ENCODE measurements around the gene LRR1.

The LRR1 gene

DNA sequence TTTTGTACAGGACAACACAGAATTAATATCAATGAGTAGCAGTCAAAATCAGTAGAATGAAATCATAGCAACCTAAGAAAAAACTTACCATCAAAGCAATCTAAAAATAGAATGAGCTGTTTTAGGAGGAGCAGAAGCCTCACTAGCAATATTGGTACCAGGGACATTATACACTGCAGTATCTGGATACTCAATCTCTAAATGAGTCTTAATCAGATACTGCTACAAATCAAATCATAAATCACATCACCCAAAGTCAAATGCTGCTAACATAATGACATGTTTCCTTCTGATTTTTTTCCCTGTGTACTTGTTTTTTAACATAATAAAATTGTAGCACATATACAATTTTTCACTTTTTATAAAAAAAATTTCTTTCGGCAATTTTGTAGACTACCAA is 20.6 kb upstream of the LRR1 start:
- H3K27ac ChIP-seq, result no peak overlapping the region
- H3K36me3 ChIP-seq (replicated peaks), result peaks cover 19% of the 10 kb centered on the region
- TF ChIP-seq, protein P1, sequence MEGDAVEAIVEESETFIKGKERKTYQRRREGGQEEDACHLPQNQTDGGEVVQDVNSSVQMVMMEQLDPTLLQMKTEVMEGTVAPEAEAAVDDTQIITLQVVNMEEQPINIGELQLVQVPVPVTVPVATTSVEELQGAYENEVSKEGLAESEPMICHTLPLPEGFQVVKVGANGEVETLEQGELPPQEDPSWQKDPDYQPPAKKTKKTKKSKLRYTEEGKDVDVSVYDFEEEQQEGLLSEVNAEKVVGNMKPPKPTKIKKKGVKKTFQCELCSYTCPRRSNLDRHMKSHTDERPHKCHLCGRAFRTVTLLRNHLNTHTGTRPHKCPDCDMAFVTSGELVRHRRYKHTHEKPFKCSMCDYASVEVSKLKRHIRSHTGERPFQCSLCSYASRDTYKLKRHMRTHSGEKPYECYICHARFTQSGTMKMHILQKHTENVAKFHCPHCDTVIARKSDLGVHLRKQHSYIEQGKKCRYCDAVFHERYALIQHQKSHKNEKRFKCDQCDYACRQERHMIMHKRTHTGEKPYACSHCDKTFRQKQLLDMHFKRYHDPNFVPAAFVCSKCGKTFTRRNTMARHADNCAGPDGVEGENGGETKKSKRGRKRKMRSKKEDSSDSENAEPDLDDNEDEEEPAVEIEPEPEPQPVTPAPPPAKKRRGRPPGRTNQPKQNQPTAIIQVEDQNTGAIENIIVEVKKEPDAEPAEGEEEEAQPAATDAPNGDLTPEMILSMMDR (IDR thresholded peaks at IDR 0.05; ENCODE audit: low read depth, low read length, missing control alignments), result no peak
- in situ Hi-C loops (cut with HindIII; ENCODE audit: low pct_ligation_motif_present, low sequenced_read_pairs), result no loop called here
- H3K4me3 ChIP-seq (ENCODE audit: low read depth, low read length), result no peak overlapping the region
- no peaks in the 10 kb centered on the region for H3K27me3 ChIP-seq (replicated peaks)
- DNase-seq, result no peak

DNA sequence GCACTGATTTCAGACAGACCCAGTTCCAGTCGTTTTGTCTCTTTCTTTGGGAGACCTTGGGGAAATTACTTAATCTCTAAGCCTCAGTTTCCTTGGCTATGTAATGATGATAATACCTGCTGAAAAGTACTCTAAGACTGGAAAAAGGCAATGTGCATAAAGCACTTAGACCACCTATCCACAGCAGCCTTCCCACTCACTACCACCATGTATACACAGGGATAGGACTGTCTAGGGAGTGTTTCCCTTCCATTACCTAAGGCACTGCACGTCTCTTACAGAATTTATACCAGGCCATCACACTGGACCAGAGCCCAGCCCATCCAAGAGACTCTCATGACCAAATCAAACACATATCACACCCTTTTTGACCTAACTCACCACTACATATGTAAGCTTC is 18.9 kb upstream of the LRR1 start:
- Histone ChIP-seq H3K27me3 (replicated peaks) (no peaks in the 10 kb centered on the region), H3K27ac (no peak overlapping the region), H3K36me3 (replicated peaks) (peaks cover 31% of the 10 kb centered on the region), H3K4me3 (ENCODE audit: low read depth, low read length) (no peak overlapping the region)
- no peak for DNase-seq
- in situ Hi-C loops (cut with HindIII; ENCODE audit: low pct_ligation_motif_present, low sequenced_read_pairs), result no loop called here
- TF ChIP-seq, protein P1 (IDR thresholded peaks at IDR 0.05; ENCODE audit: low read depth, low read length, missing control alignments), result no peak

- H3K36me3 ChIP-seq (replicated peaks), result peaks cover 41% of the 10 kb centered on the region
- no peak overlapping the region for H3K27ac ChIP-seq
- no peak for DNase-seq
- H3K27me3 ChIP-seq (replicated peaks), result no peaks in the 10 kb centered on the region
- in situ Hi-C loops (cut with HindIII; ENCODE audit: low pct_ligation_motif_present, low sequenced_read_pairs), result no loop called here
- TF ChIP-seq, protein P1 (IDR thresholded peaks at IDR 0.05; ENCODE audit: low read depth, low read length, missing control alignments), result no peak
- no peak overlapping the region for H3K4me3 ChIP-seq (ENCODE audit: low read depth, low read length)
Measured at GRCh38 chr14:49581209-49582112, 17.3 kb upstream of the LRR1 start.

GRCh38 chr14:49582113-49582977 is 16.4 kb upstream of the LRR1 start:
- Histone ChIP-seq H3K27ac (no peak overlapping the region), H3K4me3 (ENCODE audit: low read depth, low read length) (no peak overlapping the region), H3K36me3 (replicated peaks) (peaks cover 35% of the 10 kb centered on the region), H3K27me3 (replicated peaks) (no peaks in the 10 kb centered on the region)
- TF ChIP-seq, protein P1 (IDR thresholded peaks at IDR 0.05; ENCODE audit: low read depth, low read length, missing control alignments), result no peak
- in situ Hi-C loops (cut with HindIII; ENCODE audit: low pct_ligation_motif_present, low sequenced_read_pairs), result no loop called here
- DNase-seq, result no peak

DNA sequence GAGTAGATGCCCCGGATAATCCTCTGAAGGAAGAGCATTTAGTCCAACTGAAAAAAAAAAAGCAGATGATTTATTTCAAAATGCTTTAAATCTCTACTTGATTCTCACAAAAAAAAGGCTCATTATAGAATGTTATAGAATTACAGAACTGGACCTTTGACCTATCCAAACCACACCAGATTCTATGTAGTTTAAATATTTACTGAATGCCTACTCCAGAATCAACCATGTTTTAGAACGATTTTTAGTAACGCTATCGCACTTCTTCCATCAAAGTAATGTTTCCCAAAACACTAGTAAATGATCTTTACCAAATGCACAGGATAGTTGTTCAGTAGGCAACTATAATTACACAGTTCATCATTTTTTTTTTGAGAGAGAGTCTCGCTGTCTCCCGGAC is 15.1 kb upstream of the LRR1 start:
- Histone ChIP-seq H3K27ac (no peak overlapping the region), H3K4me3 (ENCODE audit: low read depth, low read length) (peak overlapping the region; percentile 99), H3K36me3 (replicated peaks) (peaks cover 33% of the 10 kb centered on the region), H3K27me3 (replicated peaks) (no peaks in the 10 kb centered on the region)
- DNase-seq, result no peak
- in situ Hi-C loops (cut with HindIII; ENCODE audit: low pct_ligation_motif_present, low sequenced_read_pairs), result no loop called here
- TF ChIP-seq, protein P1 (IDR thresholded peaks at IDR 0.05; ENCODE audit: low read depth, low read length, missing control alignments), result no peak
